HG02885 (cell line): ENCODE data around the gene CYP3A7.
"Not testable (repeated sequence)": the region's sequence is repeated elsewhere in the genome, so short reads cannot be mapped to it uniquely, and the experiment has no call there.

ENCODE experiments used
- ATAC-seq: cut with Tn5 transposase; IDR thresholded peaks from one replicate; pipeline ENCODE4 v1.9.1; 2021; ENCODE audit warnings: mild to moderate bottlenecking; ENCODE audit not compliant: unreplicated experiment, poor library complexity

The CYP3A7 gene

GRCh38 chr7:99742737-99743394 is 7.9 kb upstream of the CYP3A7 start:
- ATAC-seq: no peak

DNA sequence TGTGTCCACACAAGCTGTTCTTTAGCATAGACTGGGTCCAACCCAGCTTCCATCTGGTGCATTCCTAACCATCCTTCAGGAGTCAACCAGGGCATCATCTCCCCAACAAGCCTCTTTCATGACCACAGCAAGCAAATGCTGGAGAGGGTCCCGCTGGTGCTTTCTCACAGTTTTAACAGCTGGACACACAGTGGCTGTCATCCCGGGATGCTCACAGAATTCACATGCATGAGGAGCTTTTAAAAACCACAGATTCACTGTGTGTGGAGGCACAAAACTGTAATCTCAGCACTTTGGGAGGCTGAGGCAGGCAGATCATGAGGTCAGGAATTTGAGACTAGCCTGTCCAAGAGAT is 6.4 kb upstream of the CYP3A7 start:
- ATAC-seq: no peak

DNA sequence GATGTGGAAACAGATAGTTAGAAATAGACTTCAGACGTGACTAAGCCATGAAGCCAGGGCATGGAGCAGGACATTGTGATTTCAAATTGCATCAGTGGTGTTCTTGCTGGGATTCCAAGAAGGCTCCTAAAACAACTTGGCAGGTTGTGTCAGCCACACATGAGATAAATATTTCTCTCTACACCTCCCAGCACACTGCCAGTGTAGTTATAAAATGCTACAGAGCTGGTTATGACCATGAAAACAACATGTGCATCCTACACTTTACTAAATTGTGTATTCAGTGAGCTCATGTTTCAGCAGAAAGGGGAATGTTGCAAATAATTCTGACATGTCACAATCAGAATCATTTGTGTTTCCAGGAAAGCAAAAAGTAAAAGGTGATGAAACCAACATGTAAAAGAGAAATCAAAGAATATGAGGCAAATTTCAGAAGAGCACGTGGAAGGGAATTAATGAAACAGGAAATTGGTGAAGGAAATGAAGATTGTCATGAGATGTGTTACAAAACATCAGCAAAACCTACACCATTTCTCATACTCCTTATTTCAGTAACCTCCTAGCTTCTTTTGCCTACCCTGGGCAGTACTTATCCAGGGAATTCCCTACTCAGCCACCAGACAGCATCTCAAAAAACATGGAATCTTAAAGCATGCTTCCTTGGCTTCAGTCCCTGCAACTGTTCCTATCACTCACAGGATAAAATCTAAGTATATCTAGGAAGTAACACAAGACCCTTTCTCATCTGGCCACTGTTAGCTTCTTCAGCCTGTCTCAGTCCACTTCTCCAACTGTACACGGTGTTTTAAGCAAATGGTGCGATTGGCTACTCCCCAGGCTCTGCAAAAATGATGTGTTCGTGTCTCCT is 5.8 kb upstream of the CYP3A7 start:
- no peak for ATAC-seq

GRCh38 chr7:99739699-99740572 is 4.9 kb upstream of the CYP3A7 start:
- no peak for ATAC-seq

GRCh38 chr7:99737726-99738125 is 2.7 kb upstream of the CYP3A7 start:
- no peak for ATAC-seq

DNA sequence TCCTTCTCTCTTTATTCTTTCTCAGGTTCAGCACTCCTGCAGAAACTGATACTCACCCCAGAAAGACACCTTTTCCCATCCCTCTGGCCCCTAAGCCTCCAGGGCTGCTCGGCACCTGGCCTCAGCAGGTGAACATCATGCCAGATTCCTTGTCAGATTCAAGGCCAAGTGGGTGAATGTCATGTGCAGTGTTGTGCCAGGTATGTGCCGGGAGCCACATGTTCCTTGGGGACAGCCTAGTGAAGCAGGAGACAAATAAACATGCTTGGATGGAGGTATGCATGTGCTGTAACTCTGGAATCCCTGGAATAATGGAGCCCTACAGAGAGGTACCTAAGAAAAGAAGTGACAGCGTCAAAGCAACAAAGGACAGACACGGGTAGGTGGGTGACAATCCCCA is 1.7 kb upstream of the CYP3A7 start:
- not testable (repeated sequence) for ATAC-seq

DNA sequence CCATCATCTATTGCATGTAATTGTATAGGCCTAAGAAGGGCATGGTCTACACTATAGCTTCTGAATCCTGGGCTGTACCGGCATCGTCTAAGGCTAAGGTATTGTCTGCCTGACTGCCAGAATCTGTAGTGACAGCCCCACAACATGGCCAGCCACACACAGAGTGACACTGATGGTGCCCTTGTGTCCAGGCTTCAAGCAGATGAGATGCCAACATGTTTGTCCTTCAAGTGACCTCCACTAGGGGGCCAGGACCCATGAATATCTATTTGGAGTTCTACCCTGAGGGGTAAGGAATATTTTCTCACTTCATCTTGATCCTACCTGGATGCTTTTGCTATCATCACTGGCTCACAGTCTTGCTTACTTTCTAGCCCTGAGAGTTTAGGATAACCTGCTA is 1.5 kb downstream of the CYP3A7 start:
- no peak for ATAC-seq

- ATAC-seq: no peak
Measured at GRCh38 chr7:99733003-99733402, 2.0 kb downstream of the CYP3A7 start.

GRCh38 chr7:99731638-99732374 is 3.2 kb downstream of the CYP3A7 start:
- ATAC-seq: no peak

DNA sequence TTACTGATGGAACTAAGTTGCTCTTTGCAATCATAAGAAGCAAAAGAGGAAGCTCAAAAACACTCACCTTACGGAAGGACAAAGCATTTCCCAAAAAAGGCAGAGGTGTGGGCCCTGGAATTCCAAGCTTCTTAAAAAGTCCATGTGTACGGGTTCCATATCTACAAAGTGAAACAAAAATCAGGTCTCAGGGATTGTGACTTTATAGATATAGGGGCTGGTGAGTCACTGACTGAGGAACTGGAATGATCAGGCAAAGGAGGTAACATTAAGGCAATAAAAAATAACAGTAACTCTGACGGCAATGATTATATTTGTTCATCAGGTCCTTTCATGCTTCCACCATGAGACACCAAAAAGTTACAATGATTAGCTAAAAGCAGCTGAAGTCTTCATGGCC is 4.0 kb downstream of the CYP3A7 start:
- ATAC-seq: no peak

DNA sequence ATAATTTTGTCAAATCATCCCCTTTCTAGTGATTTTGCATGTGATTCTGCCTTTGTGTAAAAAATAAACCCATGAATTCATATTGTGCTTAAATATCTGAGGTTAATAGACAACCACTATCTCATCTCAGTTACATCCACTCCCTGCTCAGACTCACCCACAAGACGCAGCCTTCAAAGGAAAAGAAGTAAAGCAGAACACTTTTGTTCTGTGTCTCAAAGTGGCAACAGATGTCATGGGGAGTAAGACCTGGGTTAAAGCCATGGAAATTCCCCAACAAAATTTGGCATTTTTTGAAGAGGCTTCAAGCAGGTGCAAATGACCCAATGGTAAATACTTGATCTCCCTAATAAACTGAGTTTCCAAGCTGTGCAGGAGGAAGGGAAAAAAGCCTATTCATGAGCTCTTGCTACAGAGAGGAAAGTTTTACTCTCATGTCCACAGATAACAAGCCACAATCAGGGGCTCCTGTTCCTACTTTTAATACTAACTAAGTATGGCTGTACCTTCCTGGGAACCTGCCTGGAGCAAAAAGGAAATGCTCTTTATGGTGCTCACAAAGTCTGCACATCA is 4.7 kb downstream of the CYP3A7 start:
- ATAC-seq: no peak

- ATAC-seq: no peak
Measured at GRCh38 chr7:99729486-99730237, 5.3 kb downstream of the CYP3A7 start.

GRCh38 chr7:99728615-99729014 is 6.4 kb downstream of the CYP3A7 start:
- no peak for ATAC-seq

DNA sequence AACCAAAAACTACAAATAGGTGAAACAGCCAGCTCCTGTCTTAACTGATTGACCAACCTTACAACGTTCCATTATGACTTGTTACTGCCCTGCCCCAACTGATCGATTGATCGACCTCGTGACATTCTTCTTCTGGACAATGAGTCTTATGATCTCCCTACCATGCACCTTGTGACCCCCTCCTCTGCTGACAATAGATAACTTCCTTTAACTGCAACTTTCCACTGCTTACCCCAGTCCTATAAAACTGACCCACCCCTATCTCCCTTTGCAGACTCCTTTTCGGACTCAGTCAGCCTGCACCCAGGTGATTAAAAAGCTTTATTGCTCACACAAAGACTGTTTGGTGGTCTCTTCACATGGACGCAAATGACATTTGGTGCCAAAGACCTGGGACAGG is 11.8 kb downstream of the CYP3A7 start:
- not testable (repeated sequence) for ATAC-seq

- no peak for ATAC-seq
Measured at GRCh38 chr7:99720800-99721595, 14.0 kb downstream of the CYP3A7 start.

GRCh38 chr7:99719996-99720769 is 14.8 kb downstream of the CYP3A7 start:
- no peak for ATAC-seq

DNA sequence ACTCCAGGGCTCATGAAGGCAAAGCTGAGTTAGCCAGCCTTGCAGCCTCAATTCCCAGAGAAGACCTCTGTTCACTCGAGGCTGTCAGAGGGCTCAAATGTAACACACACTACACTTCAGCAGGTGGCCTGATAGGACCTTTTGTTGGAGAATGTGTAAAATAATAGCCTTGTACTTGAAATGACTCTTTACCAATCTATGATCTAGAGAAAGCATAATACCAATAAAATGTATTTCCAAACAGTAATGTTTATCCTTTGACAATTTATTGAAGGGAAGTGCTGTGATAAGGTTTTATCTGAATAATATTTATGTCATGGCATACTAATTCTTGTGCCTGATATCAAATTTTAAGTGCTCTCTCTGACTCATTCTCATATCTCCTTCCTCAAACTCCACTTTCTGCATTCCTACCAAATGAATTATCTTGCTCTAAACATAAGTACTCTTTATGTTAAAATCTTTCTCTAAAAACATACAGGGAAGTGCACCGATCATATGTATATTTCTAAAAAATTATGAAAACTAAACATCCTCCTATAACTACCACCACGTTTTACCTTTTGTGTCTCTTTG is 20.9 kb downstream of the CYP3A7 start:
- ATAC-seq: no peak
